SW480 (cell line): Measurements from ENCODE around the gene NECAB3.
"Not testable (repeated sequence)": the region's sequence is repeated elsewhere in the genome, so short reads cannot be mapped to it uniquely, and the experiment has no call there.

Experiments used
- DNase-seq: peaks from one replicate; pipeline ENCODE4 v3.0.0-alpha.2; 2016; ENCODE audit warnings: low spot score

NECAB3 gene, protein sequence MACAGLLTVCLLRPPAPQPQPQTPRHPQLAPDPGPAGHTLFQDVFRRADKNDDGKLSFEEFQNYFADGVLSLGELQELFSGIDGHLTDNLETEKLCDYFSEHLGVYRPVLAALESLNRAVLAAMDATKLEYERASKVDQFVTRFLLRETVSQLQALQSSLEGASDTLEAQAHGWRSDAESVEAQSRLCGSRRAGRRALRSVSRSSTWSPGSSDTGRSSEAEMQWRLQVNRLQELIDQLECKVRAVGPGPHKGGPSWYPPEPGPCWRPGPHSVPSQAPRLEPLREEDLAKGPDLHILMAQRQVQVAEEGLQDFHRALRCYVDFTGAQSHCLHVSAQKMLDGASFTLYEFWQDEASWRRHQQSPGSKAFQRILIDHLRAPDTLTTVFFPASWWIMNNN

GRCh38 chr20:33674294-33675135 is at the start of gene NECAB3:
TSS of gene NECAB3 (minus strand) at chr20:33674428. CDS start at chr20:33674352, 76 bp downstream.
- DNase-seq = peak; percentile 80

DNA sequence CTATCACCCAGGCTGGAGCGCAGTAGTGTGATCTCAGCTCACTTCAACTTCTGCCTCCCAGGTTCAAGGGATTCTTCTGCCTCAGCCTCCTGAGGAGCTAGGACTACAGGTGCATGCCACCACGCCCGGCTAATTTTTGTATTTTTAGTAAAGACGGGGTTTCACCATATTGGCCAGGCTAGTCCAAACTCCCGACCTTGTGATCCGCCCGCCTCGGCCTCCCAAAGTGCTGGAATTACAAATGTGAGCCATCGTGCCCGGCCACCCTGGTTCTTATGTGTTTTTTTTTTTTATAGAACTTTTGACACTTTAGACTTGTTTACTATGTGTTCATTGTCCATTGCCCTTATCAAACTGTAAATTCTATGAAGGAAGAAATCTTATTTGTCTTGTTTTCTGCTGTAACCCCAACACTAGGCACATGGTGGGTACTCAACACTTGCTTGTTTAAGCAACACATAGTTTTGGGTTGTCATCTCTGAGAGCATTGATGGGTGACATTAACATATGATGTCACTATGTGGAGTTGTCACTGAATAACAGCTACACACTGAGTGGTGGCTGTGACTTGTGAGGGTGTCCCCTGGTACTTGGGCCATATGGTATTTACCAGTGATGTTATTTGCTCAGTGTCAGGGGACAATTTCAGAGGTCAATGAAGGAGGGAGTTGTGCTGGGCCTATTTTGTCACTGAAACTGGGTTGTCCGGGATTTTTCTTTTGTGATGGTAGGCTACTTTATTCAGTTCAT is 47.3 kb upstream of the NECAB3 start:
- no peak for DNase-seq

GRCh38 chr20:33719989-33720709 is 45.9 kb upstream of the NECAB3 start, which contains the start of gene PXMP4:
TSS of gene PXMP4 (minus strand) at chr20:33720310. CDS start at chr20:33720207, 103 bp downstream.
- DNase-seq = peak; percentile 100

DNA sequence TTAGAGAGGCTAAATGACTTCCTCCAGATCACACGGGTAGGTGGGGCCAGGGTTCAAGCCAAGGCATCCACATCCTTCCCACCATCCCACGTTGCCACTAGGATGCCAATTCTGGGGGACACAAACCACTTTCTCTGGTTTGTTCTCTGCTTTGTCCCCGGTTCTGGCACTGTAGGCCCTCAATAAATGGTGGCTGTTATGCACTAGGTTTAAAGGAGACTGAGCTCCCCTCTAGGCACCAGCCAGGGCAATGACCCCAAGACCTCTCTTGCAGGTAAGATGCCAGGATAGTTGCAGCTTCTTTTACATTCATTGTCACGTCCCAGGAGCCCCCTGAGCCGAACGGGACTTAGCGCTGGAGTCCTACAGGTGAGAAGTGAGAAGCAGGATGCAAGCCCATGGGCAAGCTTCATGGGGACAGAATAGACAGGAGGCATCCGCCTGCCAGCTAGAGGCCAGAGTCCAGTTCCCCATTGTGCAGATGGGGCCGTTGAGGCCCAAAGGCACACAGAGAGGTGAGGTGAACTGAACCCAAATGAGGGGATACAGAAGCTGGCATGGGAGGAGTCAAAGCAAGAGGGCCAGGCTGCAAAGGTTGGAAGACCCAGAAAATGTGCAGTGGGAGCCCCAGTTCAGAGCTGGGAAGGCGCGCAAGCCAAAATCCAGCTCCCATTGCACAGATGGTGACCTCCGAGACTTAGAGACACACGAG is 45.2 kb upstream of the NECAB3 start:
- no peak for DNase-seq

DNA sequence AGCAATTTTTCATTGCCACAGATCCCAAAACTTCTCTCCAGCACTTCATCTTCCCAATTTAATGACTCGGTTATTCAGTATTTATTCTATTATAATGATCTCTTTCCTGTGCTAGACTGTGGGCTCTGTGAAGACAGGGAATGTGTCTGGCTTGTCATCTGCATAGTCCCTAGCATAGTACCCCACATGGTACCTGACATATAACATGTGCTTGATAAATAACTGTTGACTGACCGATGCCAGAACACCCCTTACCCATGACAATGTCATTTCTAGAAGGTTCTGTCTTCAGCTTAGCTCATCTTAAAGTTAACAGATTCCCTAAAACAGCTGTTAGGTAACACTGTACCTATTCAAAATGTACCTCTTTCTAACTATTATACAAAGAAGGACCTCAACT is 42.3 kb upstream of the NECAB3 start:
- DNase-seq = no peak

GRCh38 chr20:33713865-33714367 is 39.7 kb upstream of the NECAB3 start:
- no peak for DNase-seq

DNA sequence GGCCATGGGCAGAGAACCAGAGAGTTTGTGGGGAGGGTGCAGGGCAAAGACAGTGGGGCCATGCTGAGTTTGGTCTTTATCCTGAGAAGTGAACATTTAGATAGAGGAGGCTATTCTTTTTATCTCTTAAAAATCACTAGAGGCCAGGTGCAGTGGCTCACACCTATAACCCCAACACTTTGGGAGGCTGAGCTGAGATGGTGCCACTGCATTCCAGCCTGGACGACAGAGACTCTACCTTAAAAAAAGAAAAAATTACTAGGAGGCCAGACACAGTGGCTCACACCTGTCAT is 37.2 kb upstream of the NECAB3 start:
- no peak for DNase-seq

DNA sequence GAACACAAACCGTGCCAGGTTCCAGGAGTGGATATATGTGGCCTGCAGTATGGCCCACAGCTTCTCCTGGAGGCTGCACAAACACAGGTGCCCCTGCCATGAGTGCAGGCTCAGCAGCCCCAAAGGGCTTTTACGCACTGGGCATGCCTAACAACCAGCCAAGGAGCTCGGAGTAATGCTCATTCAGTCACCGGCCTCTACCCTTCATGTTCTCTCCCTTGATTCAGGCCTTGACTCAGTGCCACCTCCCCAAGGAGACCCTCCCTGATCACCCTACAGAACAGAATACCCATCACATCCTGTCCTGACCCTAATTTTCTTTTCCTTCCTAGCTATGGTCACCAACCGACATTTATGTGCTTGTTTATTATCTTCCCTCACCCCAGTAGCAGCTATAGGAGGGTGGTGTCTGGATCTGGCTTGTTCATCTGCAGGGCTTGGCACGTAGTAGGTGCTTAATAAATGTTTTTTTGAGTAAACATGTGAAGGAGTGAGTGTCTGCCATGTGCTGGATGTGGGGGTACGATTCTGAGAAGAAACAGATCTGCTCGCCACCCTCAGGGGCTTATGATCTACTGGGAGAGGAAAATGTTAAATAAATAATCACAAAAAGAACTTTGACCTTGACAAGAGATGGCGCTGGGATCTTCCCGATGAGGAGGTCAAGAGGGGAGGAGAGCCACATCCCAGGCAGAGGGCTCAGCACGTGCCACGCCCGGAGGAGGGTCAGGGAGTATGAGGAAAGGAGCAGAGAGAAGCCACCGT is 36.6 kb upstream of the NECAB3 start:
- DNase-seq = peak; percentile 23

- DNase-seq = peak; percentile 95
Measured at GRCh38 chr20:33709905-33710541, 35.8 kb upstream of the NECAB3 start.

DNA sequence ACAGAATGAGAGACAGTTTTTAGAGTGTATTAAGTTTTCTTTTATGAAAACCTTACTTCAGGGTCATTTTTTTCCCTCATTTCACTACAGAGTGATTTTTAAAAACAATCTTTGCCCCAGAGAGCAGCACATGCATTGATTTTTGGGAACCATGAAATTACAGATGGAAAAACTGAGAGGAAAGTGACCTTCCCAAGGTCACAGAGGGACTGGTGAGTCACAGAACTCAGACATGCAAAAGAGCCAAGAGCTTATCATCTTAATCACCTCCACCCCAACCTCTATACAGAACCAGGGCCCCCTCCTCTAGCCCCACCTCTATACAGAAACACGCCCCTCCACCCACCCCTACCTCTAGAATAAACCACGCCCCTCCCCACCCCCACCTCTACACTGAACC is 35.2 kb upstream of the NECAB3 start:
- DNase-seq = peak; percentile 94

DNA sequence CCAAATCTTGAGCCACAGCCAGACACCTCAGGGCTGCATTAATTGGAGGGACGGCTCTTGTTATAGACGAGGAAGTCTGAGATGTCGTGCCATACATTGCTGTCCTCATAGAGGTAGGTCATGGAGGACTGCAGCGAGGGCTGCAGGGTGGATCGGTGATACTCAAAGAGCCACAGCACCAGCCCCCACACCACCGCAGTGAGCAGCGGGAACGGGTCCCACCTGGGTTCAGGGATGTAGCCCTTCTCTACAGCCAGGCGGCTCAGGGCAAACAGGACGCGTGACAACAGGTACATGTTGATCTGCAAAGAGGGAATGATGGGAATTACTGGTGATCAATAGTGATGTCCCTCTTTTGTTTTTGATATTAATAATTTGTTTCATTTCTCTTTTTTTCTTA is 33.4 kb upstream of the NECAB3 start:
- no peak for DNase-seq

- DNase-seq = no peak
Measured at GRCh38 chr20:33704197-33704924, 30.1 kb upstream of the NECAB3 start.

DNA sequence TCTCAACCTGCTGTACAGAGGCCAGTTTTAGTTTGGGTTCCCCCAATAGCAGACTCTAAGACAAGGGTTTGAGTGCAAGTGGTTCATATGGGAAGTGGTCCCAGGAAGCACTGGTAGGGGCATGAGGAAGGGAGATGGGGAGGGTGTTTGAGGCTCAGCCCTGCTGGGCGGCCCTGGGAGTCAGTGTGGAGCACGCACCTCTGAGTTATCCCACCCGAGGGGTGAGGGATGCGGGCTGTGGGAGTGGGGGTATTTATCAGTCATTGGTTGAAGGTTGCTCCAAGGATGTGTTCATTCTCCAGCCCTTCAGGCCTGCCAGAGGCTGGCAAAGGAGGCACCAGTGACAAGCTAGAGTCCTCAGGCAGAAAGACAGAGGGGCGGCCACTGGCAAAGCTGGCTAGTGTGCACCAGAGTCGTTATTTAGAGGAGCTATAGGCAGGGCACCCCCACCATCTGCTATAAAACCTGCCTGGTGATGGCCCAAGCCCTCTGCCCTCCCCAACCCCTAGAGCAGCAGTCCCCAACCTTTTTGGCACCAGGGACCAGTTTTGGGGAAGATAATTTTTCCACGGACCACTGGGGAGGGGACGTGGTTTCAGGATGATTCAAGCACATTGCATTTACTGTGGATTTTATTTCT is 29.4 kb upstream of the NECAB3 start:
- DNase-seq = no peak

- no peak for DNase-seq
Measured at GRCh38 chr20:33702861-33703260, 28.6 kb upstream of the NECAB3 start.

DNA sequence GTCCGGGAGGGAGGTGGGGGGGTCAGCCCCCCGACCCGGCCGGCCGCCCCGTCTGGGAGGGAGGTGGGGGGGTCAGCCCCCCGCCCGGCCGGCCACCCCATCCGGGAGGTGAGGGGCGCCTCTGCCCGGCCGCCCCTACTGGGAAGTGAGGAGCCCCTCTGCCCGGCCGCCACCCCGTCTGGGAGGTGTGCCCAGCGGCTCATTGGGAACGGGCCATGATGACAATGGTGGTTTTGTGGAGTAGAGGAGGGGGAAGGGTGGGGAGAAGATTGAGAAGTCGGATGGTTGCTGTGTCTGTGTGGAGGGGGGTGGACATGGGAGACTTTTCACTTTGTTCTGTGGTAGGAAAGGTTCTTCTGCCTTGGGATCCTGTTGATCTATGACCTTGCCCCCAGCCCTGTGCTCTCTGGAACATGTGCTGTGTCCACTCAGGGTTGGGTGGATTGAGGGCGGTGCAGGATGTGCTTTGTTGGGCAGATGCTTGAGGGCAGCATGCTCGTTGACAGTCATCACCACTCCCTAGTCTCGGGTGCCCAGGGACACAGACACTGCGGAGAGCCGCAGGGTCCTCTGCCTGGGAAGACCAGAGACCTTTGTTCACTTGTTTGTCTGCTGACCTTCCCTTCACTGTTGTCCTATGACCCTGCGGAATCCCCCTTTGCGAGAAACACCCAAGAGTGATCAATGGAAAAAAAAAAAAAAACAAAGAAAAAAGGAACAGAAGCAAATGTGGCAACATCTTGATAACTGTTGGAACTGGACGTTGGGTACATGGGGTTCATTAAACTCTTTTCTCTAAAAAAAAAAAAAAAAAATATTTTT is 27.6 kb upstream of the NECAB3 start:
- DNase-seq = no peak

DNA sequence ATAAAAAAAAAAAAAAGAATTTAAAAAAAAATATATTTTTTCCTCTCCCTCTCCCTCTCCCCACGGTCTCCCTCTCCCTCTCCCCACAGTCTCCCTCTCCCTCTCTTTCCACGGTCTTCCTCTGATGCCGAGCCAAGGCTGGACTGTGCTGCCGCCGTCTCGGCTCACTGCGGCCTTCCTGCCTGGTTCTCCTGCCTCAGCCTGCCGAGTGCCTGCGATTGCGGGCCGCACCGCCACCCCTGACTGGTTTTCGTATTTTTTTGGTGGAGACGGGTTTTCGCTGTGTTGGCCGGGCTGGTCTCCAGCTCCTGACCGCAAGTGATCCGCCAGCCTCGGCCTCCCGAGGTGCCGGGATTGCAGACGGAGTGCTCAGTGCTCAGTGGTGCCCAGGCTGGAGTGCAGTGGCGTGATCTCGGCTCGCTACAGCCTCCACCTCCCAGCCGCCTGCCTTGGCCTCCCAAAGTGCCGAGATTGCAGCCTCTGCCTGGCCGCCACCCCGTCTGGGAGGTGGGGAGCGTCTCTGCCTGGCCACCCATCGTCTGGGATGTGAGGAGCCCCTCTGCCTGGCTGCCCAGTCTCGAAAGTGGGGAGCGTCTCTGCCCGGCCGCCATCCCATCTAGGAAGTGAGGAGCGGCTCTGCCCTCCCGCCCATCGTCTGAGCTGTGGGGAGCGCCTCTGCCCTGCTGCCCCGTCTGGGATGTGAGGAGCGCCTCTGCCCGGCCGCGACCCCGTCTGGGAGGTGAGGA is 26.6 kb upstream of the NECAB3 start:
- not testable (repeated sequence) for DNase-seq

DNA sequence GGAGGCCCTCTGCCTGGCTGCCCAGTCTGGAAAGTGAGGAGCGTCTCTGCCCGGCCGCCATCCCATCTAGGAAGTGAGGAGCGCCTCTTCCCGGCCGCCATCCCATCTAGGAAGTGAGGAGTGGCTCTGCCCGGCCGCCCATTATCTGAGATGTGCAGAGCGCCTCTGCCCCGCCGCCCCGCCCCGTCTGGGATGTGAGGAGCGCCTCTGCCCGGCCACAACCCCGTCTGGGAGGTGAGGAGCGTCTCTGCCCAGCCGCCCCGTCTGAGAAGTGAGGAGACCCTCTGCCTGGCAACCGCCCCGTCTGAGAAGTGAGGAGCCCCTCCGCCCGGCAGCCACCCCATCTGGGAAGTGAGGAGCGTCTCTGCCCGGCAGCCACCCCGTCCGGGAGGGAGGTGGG is 24.7 kb upstream of the NECAB3 start:
- DNase-seq = not testable (repeated sequence)
